Lung (tissue), 12 donors: Measurements from ENCODE around the gene BMERB1. TPM values are rescaled to one million over a fixed set of nuclear protein-coding genes. Genes with fewer than 3 reads are reported as not detected.

Experiments
- ATAC-seq: fragments of 200-7000 bp; cut with Tn5 transposase; one replicate; pipeline ENCODE4 v1.9.1; 2020; ENCODE audit warnings: moderate number of reproducible peaks; ENCODE audit not compliant: insufficient read depth, low FRiP score
- DNase-seq, 3 donors: peaks; one replicate each; pipeline ENCODE4 v3.0.0-alpha.2; 2013 to 2017
- H3K27ac ChIP-seq, 2 donors: one replicate each; pipeline ENCODE4 v1.5.1; 2013; ENCODE audit warnings: mild to moderate bottlenecking in 2 of 2, moderate library complexity in 2 of 2, control low read depth in 1 of 2, inconsistent platforms in 1 of 2, low read depth in 1 of 2, low read length in 1 of 2
- H3K27me3 ChIP-seq, 3 donors: one replicate each; pipeline ENCODE4 v1.5.1; 2013; ENCODE audit warnings: low read length in 2 of 3; ENCODE audit not compliant: control insufficient read depth in 3 of 3, insufficient read depth in 3 of 3
- H3K36me3 ChIP-seq, 4 donors: one replicate each; pipeline ENCODE4 v1.5.1; 2013; ENCODE audit warnings: low read length in 4 of 4, mild to moderate bottlenecking in 1 of 4, moderate library complexity in 1 of 4; ENCODE audit not compliant: control insufficient read depth in 4 of 4, insufficient read depth in 4 of 4
- H3K4me1 ChIP-seq, 5 donors: one replicate each; pipeline ENCODE4 v1.5.1; 2013; ENCODE audit warnings: low read length in 5 of 5, mild to moderate bottlenecking in 2 of 5, moderate library complexity in 1 of 5; ENCODE audit not compliant: control insufficient read depth in 5 of 5, insufficient read depth in 5 of 5
- H3K4me3 ChIP-seq: one replicate; pipeline ENCODE4 v1.5.1; 2013; ENCODE audit warnings: mild to moderate bottlenecking, control low read depth, moderate library complexity
- H3K9ac ChIP-seq, 2 donors: one replicate each; pipeline ENCODE4 v1.5.1; 2013; ENCODE audit warnings: low read length in 2 of 2, control low read depth in 1 of 2; ENCODE audit not compliant: insufficient read depth in 1 of 2
- H3K9me3 ChIP-seq, 4 donors: one replicate each; pipeline ENCODE4 v1.5.1; 2013; ENCODE audit warnings: low read length in 3 of 4, mild to moderate bottlenecking in 1 of 4, moderate library complexity in 1 of 4; ENCODE audit not compliant: control insufficient read depth in 4 of 4, insufficient read depth in 3 of 4
- WGBS, 2 donors: extraction: QIAGEN DNeasy Blood & Tissue Kit; methylation state at CpG; one replicate each; pipeline ENCODE4 v1.1.7; 2013; 5-methylcytosine and 5-hydroxymethylcytosine counted together
- polyA plus RNA-seq, 2 donors: library from polyadenylated mRNA; stranded (reverse); fragments of 200-250 nt; gene quantifications; one replicate each; pipeline ENCODE4 v1.2.1, GENCODE V29; 2013
- total RNA-seq, 2 donors: library from RNA; depleted of rRNA in 1 of 2; stranded (reverse); fragments of >200 nt in 1 of 2; gene quantifications; one replicate each; pipeline ENCODE4 v1.2.1, GENCODE V29; 2014 to 2021
- TF ChIP-seq, protein P1 (sequence below): IDR thresholded peaks from 2 replicates; pipeline ENCODE4 v1.5.1; 2012; ENCODE audit warnings: mild to moderate bottlenecking; ENCODE audit errors: control extremely low read depth, extremely low read depth
- donor health status: control.
- donor health status: control.
- donor health status: Bipolar disorder and iron deficiency.
- donor health status: healthy.
- donor health status: DM: yes; HTN: yes; CAD: no.

Gene BMERB1
- total and polyA plus RNA-seq, 4 donors = 5.6 to 17.5 (median 7.9) TPM

DNA sequence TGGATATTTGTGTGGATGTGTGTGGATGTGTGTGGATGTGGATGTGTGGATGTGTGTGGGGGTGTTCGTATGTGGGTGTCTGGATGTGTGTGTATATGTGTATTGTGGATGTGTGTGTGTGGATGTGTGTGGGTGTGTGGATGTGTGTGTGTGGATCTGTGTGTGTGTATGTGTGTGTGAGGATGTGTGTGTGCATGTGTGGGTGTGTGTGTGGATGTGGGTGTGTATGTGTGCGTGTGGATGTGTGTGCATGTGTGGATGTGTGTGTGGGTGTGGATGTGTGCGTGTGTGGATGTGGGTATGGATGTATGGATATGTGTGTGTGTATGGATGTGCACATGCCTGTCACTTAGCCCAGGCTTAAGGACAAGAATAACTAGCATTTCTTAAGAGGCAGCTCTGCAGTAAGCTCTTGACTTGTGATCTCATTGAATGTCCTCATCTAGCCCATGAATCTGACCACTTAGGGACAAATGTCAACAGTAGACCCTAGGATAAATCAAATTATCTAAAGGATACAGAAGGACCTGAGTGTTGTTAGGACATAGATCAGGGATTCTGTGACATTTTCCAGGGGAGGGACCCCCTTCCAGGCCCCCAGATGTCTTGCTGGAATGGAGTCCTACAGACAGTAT is 83.5 kb downstream of the BMERB1 start:
- Histone ChIP-seq H3K27ac (peak overlapping the region in 1 of 2 donors; percentile 83), H3K36me3 (no peaks in the 10 kb centered on the region), H3K4me3 (no peak overlapping the region), H3K27me3 (no peaks in the 10 kb centered on the region), H3K4me1 (peaks cover 0 to 25% (median 10%) of the 10 kb centered on the region in 5 donors), H3K9me3 (peaks cover 0 to 2% (median 0%) of the 10 kb centered on the region in 4 donors), H3K9ac (no peak overlapping the region)
- DNase-seq (peak in 1 of 3 donors; percentile 16), ATAC-seq (no peak)
- TF ChIP-seq, protein P1, sequence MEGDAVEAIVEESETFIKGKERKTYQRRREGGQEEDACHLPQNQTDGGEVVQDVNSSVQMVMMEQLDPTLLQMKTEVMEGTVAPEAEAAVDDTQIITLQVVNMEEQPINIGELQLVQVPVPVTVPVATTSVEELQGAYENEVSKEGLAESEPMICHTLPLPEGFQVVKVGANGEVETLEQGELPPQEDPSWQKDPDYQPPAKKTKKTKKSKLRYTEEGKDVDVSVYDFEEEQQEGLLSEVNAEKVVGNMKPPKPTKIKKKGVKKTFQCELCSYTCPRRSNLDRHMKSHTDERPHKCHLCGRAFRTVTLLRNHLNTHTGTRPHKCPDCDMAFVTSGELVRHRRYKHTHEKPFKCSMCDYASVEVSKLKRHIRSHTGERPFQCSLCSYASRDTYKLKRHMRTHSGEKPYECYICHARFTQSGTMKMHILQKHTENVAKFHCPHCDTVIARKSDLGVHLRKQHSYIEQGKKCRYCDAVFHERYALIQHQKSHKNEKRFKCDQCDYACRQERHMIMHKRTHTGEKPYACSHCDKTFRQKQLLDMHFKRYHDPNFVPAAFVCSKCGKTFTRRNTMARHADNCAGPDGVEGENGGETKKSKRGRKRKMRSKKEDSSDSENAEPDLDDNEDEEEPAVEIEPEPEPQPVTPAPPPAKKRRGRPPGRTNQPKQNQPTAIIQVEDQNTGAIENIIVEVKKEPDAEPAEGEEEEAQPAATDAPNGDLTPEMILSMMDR = no peak
- 88 to 92% methylated on average over 3 of the region's 3 CpGs for WGBS, 2 donors

GRCh38 chr16:15518381-15519351 is 84.3 kb downstream of the BMERB1 start:
- H3K36me3 ChIP-seq = no peaks in the 10 kb centered on the region
- H3K27ac ChIP-seq = no peak overlapping the region
- DNase-seq = peak; percentile 42 to 76 (median 66)
- H3K9me3 ChIP-seq = peaks cover 0 to 2% (median 0%) of the 10 kb centered on the region in 4 donors
- no peak overlapping the region for H3K4me3 ChIP-seq
- ATAC-seq = no peak
- TF ChIP-seq, protein P1 = no peak
- peaks cover 0 to 25% (median 14%) of the 10 kb centered on the region in 5 donors for H3K4me1 ChIP-seq
- no peaks in the 10 kb centered on the region for H3K27me3 ChIP-seq
- 39 to 70% methylated on average over 12 of the region's 12 CpGs for WGBS, 2 donors
- H3K9ac ChIP-seq = no peak overlapping the region

GRCh38 chr16:15519790-15520189 is 85.4 kb downstream of the BMERB1 start:
- Histone ChIP-seq H3K4me3 (no peak overlapping the region), H3K36me3 (no peaks in the 10 kb centered on the region), H3K9me3 (peaks cover 0 to 2% (median 0%) of the 10 kb centered on the region in 4 donors), H3K27me3 (no peaks in the 10 kb centered on the region), H3K27ac (peak overlapping the region in 1 of 2 donors; percentile 37), H3K9ac (no peak overlapping the region), H3K4me1 (peaks cover 0 to 25% (median 14%) of the 10 kb centered on the region in 5 donors)
- DNase-seq = no peak
- ATAC-seq = no peak
- 73 to 80% methylated on average over 8 to 9 of the region's 9 CpGs for WGBS, 2 donors
- TF ChIP-seq, protein P1 = no peak
